Loucy (cell line): ENCODE measurements around the gene MT1E.

ENCODE experiments used
- H2AFZ ChIP-seq: fragments of 200-600 bp; sonication (generic); 2 replicates; pipeline ENCODE4 v1.6.0; 2016; ENCODE audit warnings: antibody characterized with exemption, mild to moderate bottlenecking, low read length, moderate library complexity
- H3F3A ChIP-seq: fragments of 200-600 bp; 2 replicates; pipeline ENCODE4 v1.6.0; 2016; ENCODE audit warnings: antibody characterized with exemption, low read depth, mild to moderate bottlenecking
- H3K27me3 ChIP-seq: fragments of 200-600 bp; sonication (generic); 2 replicates; pipeline ENCODE4 v1.6.1; 2014; ENCODE audit warnings: low read length, mild to moderate bottlenecking; ENCODE audit not compliant: insufficient read depth, poor library complexity, severe bottlenecking
- H3K36me3 ChIP-seq: fragments of 200-600 bp; sonication (generic); 2 replicates; pipeline ENCODE4 v1.6.1; 2016; ENCODE audit warnings: low read length; ENCODE audit not compliant: insufficient read depth
- H3K4me1 ChIP-seq: fragments of 200-600 bp; sonication (generic); 2 replicates; pipeline ENCODE4 v1.5.1; 2014; ENCODE audit warnings: low read length, mild to moderate bottlenecking; ENCODE audit not compliant: insufficient read depth, poor library complexity, severe bottlenecking
- H3K4me2 ChIP-seq: fragments of 200-600 bp; sonication (generic); 2 replicates; pipeline ENCODE4 v1.6.0; 2014; ENCODE audit warnings: antibody characterized with exemption, low read length, low read depth, mild to moderate bottlenecking; ENCODE audit not compliant: poor library complexity, severe bottlenecking
- H3K4me3 ChIP-seq: fragments of 200-600 bp; sonication (generic); 2 replicates; pipeline ENCODE4 v1.5.1; 2014; ENCODE audit warnings: low read length, mild to moderate bottlenecking, mixed read lengths; ENCODE audit not compliant: poor library complexity, severe bottlenecking
- H3K79me2 ChIP-seq: fragments of 200-600 bp; sonication (generic); 2 replicates; pipeline ENCODE4 v1.6.1; 2014; ENCODE audit warnings: low read length; ENCODE audit not compliant: insufficient read depth
- H3K9ac ChIP-seq: fragments of 200-600 bp; sonication (generic); 2 replicates; pipeline ENCODE4 v1.6.0; 2014; ENCODE audit warnings: mild to moderate bottlenecking, low read depth, low read length, moderate library complexity; ENCODE audit not compliant: poor library complexity, severe bottlenecking
- H3K9me2 ChIP-seq: fragments of 200-600 bp; sonication (generic); replicated peaks from 2 replicates; pipeline ENCODE4 v1.6.1; 2016; ENCODE audit warnings: low read depth, low read length, mixed read lengths
- H3K9me3 ChIP-seq: fragments of 200-600 bp; sonication (generic); 2 replicates; pipeline ENCODE4 v1.6.1; 2014; ENCODE audit warnings: mild to moderate bottlenecking, antibody characterized with exemption, low read length, low read depth; ENCODE audit not compliant: insufficient read depth
- H4K20me1 ChIP-seq: fragments of 200-600 bp; sonication (generic); 2 replicates; pipeline ENCODE4 v1.6.0; 2014; ENCODE audit warnings: antibody characterized with exemption, low read length, mild to moderate bottlenecking; ENCODE audit not compliant: insufficient read depth, poor library complexity, severe bottlenecking
- CTCF ChIP-seq: fragments of 200-600 bp; sonication (generic); conservative IDR thresholded peaks from 2 replicates; pipeline ENCODE4 v1.5.1; 2014; ENCODE audit warnings: mild to moderate bottlenecking, antibody characterized with exemption, low read length
- EZH2phosphoT487 ChIP-seq: fragments of 200-600 bp; IDR thresholded peaks from 2 replicates; pipeline ENCODE4 v1.6.1; 2018; ENCODE audit warnings: antibody characterized with exemption, mild to moderate bottlenecking, moderate library complexity, borderline replicate concordance

MT1E gene

GRCh38 chr16:56651586-56651985 is 26.0 kb downstream of the MT1E start, which contains the start of gene MT1B:
Gene MT1B (plus strand): TSS chr16:56651886. CDS start chr16:56651954, 68 bp downstream.
- Histone ChIP-seq H3K9ac (no peak within 1 kb of the TSS), H4K20me1 (no peaks in the 10 kb centered on the region), H3K4me1 (no peaks in the 10 kb centered on the region), H3K9me2 (no peaks in the 10 kb centered on the region), H3K4me3 (no peak within 1 kb of the TSS), H3F3A (no peaks in the 10 kb centered on the region), H2AFZ (no peak within 1 kb of the TSS), H3K27me3 (no peaks in the 10 kb centered on the region), H3K79me2 (no peaks in the 10 kb centered on the region), H3K4me2 (no peak within 1 kb of the TSS), H3K9me3 (no peaks in the 10 kb centered on the region), H3K36me3 (no peaks in the 10 kb centered on the region)
- no peak for TF ChIP-seq EZH2phosphoT487
- no peak for TF ChIP-seq CTCF

- TF ChIP-seq CTCF = no peak
- TF ChIP-seq EZH2phosphoT487 = no peak
- H3K4me3 ChIP-seq = no peak overlapping the region
Measured at GRCh38 chr16:56652600-56652999, 27.0 kb downstream of the MT1E start.

GRCh38 chr16:56653218-56653617 is 27.6 kb downstream of the MT1E start:
- Histone ChIP-seq H3K79me2 (no peaks in the 10 kb centered on the region), H3K27me3 (no peaks in the 10 kb centered on the region), H3K9me3 (no peaks in the 10 kb centered on the region), H3F3A (no peaks in the 10 kb centered on the region), H4K20me1 (no peaks in the 10 kb centered on the region), H3K9ac (no peak overlapping the region), H3K9me2 (no peaks in the 10 kb centered on the region), H3K4me1 (peaks cover 10% of the 10 kb centered on the region), H3K4me2 (no peak overlapping the region), H3K36me3 (no peaks in the 10 kb centered on the region), H2AFZ (no peak overlapping the region), H3K4me3 (no peak overlapping the region)
- TF ChIP-seq CTCF (no peak), EZH2phosphoT487 (no peak)

More at GRCh38 chr16:56652600-56652999, 27.0 kb downstream of the MT1E start:
- H3K9ac ChIP-seq = no peak overlapping the region
- H3K9me3 ChIP-seq = no peaks in the 10 kb centered on the region
- no peak overlapping the region for H2AFZ ChIP-seq
- H3K27me3 ChIP-seq = no peaks in the 10 kb centered on the region
- H3K9me2 ChIP-seq = no peaks in the 10 kb centered on the region
- H3F3A ChIP-seq = no peaks in the 10 kb centered on the region
- H3K79me2 ChIP-seq = no peaks in the 10 kb centered on the region
- H3K36me3 ChIP-seq = no peaks in the 10 kb centered on the region
- no peaks in the 10 kb centered on the region for H4K20me1 ChIP-seq
- no peak overlapping the region for H3K4me2 ChIP-seq
- H3K4me1 ChIP-seq = peaks cover 4% of the 10 kb centered on the region
